Forelimb muscle (tissue), 1 donor: Measurements from ENCODE around the gene NAXD. TPM values are rescaled to one million over a fixed set of nuclear protein-coding genes. Genes with fewer than 3 reads are reported as not detected.
"Not testable (repeated sequence)": the region's sequence is repeated elsewhere in the genome, so short reads cannot be mapped to it uniquely, and the experiment has no call there.

ENCODE experiments used
- DNase-seq: peaks from one replicate; pipeline ENCODE4 v3.0.0-alpha.2; 2013; ENCODE audit warnings: low read depth
- polyA plus RNA-seq: library from polyadenylated mRNA; unstranded; fragments of 120-200 nt; gene quantifications from one replicate; pipeline ENCODE4 v1.2.1, GENCODE V29; 2013; ENCODE audit not compliant: insufficient read length

Gene NAXD
- polyA plus RNA-seq, 1 donor: 27.6 TPM

DNA sequence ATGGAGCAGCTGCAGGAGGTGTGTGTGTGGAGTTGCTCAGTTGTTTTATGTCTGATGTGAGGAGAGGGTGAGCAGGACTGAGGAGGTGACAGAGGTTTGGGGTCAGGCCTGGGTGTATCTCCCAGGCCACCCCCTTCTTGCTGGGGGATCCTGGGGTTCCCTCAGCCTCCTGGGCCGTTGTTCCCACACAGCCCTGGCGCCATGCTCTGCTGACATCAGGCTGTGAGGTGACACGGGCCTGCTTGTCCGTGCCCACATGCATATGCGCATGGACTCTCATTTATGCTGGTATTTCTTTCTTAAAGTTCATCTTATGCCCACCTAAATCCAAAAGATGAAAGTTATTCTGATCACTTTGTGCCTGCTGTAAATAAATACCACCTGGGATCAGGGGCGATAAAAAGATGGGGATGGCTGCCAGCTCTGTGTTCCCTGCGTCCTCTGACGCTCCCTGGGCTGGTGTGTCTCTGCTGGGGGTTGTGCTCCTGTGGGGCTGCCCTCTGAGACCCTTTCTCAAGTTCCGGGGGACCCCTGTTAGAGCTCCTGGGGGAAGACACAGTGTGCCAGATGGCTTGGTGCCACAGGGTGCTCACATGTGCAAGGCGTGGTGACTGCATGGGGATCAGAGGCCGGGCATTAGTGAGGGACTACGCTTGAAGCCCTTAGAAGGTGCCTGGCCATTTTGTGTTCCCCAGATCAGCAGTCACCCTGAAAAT is 12.6 kb downstream of the NAXD start:
- no peak for DNase-seq

DNA sequence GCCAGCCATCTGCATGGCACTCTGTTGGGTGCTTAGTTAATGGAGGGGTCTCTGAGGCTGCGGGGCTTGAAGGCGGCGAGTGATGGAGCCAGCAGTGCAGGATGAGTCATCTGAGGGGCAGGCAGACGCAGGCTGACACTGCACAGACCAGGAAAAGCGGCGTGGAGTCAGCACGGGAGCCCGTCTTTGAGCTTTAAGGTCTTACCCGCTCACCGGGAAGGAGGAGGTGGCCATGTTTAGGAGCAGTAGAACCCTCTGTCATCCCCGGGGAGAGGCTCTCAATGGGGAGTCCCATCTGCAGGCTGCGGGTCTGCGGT is 13.1 kb downstream of the NAXD start:
- DNase-seq: no peak

DNA sequence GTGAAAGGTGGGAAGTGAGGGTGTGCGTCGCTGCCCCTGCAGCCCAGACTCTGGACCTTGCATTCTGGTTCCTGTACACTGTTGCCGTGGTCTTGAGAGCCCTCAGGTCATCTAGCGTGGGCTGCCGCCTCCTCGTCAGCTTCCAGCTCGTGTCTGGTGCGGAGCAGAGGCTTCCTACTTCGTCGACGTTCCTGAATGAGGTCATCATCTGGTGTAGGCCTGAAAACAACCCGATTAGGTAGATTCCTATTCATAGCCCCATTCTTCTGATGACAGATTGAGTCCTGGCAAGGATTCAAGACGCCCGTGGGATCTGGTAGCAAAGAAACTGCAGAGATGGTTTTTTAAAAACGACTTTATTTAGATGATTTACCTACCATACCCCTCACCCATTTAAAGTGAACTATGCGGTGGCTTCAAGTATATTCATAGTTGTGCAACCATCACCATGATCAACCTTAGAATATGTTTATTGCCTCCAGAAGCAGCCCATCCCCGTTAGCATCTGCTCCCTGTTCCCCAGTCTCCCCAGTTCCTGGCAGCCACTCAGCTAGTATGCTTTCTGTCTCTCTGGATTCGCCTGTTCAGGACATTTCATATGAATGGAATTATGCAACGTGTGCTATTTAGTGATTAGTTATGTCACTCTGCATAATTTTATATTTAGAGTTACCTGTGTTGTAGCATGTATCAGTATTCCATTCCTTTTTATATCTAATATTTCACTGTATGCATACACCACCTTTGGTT is 13.8 kb downstream of the NAXD start:
- no peak for DNase-seq

GRCh38 chr13:110629735-110630134 is 14.4 kb downstream of the NAXD start:
- no peak for DNase-seq

DNA sequence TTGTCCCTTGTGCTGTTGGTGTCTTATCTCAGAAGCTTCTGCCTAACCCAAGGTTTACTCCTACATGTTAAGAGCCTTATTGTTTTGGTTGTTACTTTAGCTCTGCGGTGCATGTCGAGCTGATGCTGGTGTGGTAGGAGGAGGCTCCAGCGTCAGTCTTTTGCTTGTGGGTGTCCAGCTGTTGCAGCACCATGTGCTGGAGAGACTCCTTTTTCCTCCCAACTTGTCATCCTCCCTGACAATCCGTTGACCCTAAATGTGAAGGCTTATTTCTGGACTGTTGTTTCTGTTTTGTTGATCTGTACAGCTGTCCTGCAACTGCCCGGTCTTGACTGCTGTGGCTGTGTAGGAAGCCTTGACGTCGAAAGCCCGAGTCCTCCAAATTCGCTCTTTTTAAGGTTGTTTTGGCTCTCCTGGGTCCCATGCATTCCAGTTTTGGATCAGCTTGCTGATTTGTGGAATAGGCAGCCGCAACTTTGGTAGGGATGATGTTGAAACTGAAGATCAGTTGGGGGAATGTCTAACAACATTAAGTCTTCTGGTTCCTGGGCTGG is 15.3 kb downstream of the NAXD start:
- no peak for DNase-seq

GRCh38 chr13:110632255-110632654 is 16.9 kb downstream of the NAXD start:
- not testable (repeated sequence) for DNase-seq

DNA sequence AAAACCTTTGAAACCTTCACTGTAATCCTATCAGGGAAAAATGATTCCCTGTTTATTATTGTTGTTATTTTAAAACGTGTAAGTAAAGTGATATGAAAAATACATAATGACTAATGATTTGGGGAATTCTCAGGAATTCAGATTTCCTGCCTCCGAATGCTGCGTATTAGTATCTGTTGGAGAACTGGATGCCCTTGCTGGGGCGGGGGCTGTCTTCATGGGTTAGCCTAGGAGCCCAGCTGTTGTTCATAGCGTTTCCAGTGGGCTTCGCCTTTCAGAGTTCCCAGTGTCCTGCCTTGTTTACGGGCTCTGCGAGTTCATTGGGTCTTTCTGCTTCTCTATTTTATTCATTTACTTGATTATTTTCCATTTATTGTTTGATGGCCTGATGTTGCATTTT is 18.4 kb downstream of the NAXD start:
- no peak for DNase-seq

DNA sequence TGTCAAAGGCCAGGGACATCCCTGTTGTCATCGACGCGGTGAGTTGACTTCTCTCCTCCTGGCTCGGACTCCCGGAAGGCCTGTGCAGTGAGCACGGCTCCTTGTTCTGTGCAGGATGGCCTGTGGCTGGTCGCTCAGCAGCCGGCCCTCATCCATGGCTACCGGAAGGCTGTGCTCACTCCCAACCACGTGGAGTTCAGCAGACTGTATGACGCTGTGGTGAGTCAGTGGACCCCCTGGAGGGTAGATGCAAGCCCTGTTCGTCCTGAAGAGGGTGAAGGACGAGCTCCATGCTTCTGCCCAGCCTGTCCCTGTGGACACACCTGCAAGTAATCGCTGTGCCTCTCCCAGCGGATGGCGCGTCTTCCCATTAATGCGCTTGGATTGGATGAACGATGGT is 19.2 kb downstream of the NAXD start:
- DNase-seq: no peak

DNA sequence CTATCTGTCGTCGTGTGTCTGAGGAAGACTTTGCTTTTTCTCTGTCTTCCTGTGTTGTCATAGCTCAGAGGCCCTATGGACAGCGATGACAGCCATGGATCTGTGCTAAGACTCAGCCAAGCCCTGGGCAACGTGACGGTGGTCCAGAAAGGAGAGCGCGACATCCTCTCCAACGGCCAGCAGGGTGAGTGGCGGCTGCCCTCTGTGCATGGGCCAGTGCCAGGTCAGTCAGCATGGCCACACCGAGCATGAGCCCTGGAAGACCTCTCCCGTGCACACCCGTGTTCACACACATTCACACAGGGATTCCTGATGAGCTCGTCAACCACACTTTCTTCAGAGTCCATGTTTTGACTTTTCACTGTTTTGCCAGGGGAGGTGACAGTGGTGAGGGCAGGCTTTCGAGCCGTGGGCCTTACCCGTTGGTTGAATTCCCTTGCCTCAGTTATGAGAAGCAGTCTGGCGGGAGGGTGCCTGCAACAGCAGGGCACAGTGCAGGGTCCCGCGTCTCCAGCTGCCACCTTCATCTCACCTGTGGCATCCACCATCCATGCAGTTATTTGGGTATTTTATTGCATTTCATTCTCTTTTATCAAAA is 20.2 kb downstream of the NAXD start:
- no peak for DNase-seq

DNA sequence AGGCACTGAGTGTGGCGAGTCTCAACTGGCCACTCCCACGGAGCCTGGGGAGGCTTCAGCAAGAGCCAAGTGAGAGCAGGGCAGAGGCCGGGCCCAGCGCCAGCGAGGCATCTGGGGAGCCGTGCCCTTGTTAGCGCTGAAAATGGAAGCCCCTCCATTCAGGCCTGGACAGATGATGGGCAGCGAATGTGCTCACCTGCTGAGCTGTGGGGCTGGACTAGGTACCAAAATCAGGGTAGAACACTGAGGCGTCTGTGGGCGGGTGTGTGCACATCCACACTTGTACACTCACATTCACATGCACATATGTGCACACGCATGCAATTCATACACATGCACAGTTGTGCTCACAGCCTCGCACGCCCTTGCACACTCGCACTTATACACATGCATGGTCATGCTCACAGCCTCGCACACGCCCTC is 20.7 kb downstream of the NAXD start:
- no peak for DNase-seq

DNA sequence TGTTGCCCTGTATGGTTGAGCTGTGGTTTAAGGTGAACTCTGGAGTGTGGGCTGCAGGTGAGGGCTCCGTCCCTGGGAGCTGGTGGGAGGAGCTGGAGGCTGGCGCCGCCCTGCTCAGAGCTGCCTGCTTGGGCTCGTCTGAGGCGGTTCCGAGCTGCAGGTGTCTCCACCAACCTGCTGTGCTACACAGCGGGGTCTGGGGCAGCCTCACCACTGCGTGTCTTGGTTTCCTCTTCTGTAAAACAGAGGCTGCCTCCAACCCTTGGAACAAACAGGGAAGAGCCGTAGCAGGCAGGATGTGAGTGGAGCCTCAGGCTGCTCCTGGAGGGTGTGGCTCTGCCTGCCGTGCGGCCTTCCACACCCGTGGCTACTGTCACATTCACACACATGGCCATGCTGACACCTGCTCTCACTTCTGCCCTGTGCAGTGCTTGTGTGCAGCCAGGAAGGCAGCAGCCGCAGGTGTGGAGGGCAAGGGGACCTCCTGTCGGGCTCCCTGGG is 21.4 kb downstream of the NAXD start:
- no peak for DNase-seq

DNA sequence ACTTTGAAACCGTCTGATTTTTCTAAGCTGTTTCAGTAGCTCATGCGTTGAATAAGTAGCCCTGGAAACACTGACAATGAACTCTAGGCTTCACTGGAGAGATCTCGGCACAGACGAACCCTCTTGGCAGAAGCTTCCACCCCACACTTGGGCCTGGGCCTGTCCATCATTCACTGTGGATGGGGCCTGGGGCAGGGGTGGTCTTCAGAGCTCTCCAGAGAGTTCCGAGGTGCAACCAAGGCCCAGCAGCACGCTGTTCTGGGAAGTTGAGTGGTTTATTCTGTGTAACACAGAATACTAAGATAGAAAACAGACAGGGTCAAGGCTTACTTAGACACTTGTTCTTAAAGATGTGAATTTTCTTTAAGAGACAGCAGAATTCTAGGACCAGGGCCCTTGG is 21.9 kb downstream of the NAXD start:
- DNase-seq: no peak

GRCh38 chr13:110637747-110638146 is 22.4 kb downstream of the NAXD start:
- DNase-seq: no peak

DNA sequence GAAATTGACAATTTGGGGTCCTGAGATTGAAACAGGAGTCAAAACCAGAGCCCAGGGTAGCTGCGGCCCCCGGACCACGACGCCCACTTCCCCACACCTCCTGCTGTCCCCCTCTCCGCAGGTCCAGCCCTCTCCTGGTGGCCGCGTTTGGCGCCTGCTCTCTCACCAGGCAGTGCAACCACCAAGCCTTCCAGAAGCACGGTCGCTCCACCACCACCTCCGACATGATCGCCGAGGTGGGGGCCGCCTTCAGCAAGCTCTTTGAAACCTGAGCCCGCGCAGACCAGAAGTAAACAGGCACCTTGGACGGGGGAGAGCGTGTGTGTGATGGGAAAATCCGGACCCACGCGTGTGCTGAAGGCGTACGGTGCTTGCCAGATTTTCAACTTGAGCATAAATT is 22.9 kb downstream of the NAXD start:
- no peak for DNase-seq

- DNase-seq: no peak
These were observed 23.8 kb downstream of the NAXD start for GRCh38 chr13:110638814-110639806.

- DNase-seq: no peak
These were observed 24.6 kb downstream of the NAXD start for GRCh38 chr13:110639935-110640334.

- no peak for DNase-seq
These were observed 25.3 kb downstream of the NAXD start for GRCh38 chr13:110640591-110641029.

DNA sequence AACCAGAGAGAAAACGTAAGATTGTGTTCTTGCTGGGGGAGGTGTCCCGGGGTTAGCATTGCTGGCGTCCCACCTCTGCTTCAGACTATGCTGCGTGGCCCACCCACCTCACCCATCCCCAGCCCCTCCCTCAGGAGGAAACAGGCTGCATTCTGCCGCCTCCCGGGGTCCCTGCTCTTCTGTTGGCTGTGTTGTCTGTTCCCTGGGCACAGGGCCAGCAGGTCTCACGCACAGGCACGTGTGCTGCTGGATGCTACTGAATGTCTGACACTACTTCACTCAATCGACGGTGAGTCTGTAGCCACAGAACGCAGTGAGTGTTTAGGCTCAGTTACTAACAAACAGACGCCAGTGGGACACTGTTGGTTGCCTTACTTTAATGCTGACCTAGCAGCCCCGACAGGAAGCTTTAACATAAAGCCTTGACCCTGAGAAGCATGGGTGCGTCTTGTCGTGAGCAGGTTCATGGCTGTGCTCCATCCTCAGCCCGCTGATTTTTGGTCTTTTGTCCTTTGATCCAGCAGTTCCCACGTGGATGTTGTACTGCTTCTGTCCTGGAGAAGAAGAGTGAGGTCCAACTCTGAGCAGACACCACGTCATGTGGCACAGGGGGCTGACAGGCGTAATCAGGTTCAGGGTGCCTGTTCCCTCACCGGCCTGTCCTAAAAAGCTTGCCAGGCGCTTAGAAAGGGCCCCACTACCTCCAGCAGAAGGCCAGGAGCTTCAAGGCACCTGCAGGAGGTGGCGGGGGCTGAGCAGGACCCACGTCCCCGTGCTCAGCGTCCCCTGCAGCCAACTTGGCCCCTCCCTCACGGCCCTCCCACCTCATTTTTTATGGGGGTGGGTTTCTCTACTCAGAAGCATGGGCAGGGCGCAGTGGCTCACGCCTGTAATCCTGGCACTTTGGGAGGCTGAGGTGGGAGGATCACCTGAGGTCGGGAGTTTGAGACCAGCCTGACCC is 26.0 kb downstream of the NAXD start:
- no peak for DNase-seq

DNA sequence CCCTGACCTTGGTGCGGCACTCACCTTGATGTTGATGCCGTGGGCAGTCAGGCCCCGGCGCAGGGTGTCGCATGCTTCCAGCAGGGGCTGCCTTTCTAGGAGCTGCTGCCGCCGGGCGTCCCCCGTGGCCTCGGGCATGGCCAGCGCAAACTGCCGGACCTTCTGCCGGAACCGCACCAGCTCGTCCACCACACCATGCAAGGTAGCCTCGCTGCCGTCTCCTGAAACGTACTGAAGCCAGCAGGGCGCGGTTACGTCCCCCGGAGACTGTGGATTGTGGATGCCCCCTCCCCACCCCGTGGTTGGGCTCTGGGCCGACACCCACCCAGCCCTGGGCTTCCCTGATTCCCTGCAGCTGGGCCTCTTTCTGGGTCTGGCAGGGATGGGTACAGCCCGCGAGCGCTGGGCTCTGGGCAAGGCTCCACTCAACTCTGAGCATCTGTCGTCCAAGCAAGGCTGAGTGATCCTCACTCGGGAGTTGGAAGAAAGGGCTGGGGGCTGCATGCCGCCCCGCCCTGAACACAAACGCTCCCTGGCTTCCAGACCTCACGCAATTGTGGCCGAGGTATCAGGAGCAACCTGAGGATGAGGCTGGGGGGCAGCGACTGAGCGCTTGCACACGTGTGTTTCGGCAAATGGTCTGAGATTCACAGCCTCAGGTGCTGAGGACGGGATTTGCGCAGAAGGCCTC is 27.1 kb downstream of the NAXD start:
- DNase-seq: no peak

DNA sequence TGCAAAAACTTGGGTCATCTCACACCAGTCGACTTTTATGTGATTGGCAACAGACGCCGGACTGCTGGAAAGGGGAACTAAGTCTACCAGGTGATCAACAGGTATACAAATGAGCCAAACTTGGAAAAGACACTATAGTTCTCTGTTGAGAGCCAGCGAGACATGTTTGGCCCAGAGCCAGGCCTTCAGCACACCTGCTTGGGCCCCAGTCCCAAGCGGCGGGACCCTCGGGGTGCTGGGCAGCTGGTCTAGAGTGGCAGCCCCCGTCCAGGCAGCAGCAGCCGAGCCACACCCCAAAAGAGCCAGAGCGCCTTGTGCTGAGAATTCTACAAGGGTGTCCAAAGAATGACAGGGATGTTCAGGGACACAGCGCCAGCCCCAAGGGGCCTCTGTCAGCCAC is 28.0 kb downstream of the NAXD start:
- no peak for DNase-seq
